Ishikawa (cell line): ENCODE measurements around the gene RPL5.

Experiments used
- CEBPB ChIP-seq: IDR thresholded peaks from 2 replicates; pipeline ENCODE4 v1.6.1; 2012
- CREB1 ChIP-seq: IDR thresholded peaks from 2 replicates; pipeline ENCODE4 v1.6.1; 2012; ENCODE audit warnings: low read depth
- EGR1 ChIP-seq: IDR thresholded peaks from 2 replicates; pipeline ENCODE4 v1.6.1; 2012
- EP300 ChIP-seq: IDR thresholded peaks from 2 replicates; pipeline ENCODE4 v1.6.1; 2012; ENCODE audit warnings: borderline replicate concordance
- FOXM1 ChIP-seq: IDR thresholded peaks from 2 replicates; pipeline ENCODE4 v1.6.1; 2012; ENCODE audit warnings: low read depth, borderline replicate concordance
- MAX ChIP-seq: IDR thresholded peaks from 2 replicates; pipeline ENCODE4 v1.6.1; 2012
- NFIC ChIP-seq: IDR thresholded peaks from 2 replicates; pipeline ENCODE4 v1.6.1; 2012
- RAD21 ChIP-seq: IDR thresholded peaks from 2 replicates; pipeline ENCODE4 v1.6.1; 2012; ENCODE audit warnings: low read depth
- REST ChIP-seq: IDR thresholded peaks from 2 replicates; pipeline ENCODE4 v1.6.1; 2012; ENCODE audit warnings: low read depth, mild to moderate bottlenecking
- TAF1 ChIP-seq: IDR thresholded peaks from 2 replicates; pipeline ENCODE4 v1.6.1; 2012; ENCODE audit warnings: low read depth, mild to moderate bottlenecking
- TCF12 ChIP-seq: IDR thresholded peaks from 2 replicates; pipeline ENCODE4 v1.6.1; 2012; ENCODE audit warnings: low read depth
- TEAD4 ChIP-seq: IDR thresholded peaks from 2 replicates; pipeline ENCODE4 v1.6.1; 2012
- USF1 ChIP-seq: IDR thresholded peaks from 2 replicates; pipeline ENCODE4 v1.6.1; 2012
- YY1 ChIP-seq: IDR thresholded peaks from 2 replicates; pipeline ENCODE4 v1.6.1; 2012; ENCODE audit warnings: low read depth
- ZBTB7A ChIP-seq: IDR thresholded peaks from 2 replicates; pipeline ENCODE4 v1.6.1; 2012; ENCODE audit warnings: low read depth

Gene RPL5

GRCh38 chr1:92862605-92863004, 30.8 kb downstream of the RPL5 start:
- TF ChIP-seq EGR1: no peak
- TF ChIP-seq RAD21: no peak
- no peak for TF ChIP-seq TAF1
- no peak for TF ChIP-seq NFIC
- no peak for TF ChIP-seq TEAD4
- no peak for TF ChIP-seq CEBPB
- TF ChIP-seq YY1: no peak
- TF ChIP-seq FOXM1: no peak
- no peak for TF ChIP-seq TCF12
- no peak for TF ChIP-seq REST
- no peak for TF ChIP-seq MAX
- no peak for TF ChIP-seq ZBTB7A
- TF ChIP-seq EP300: no peak
- TF ChIP-seq USF1: no peak

GRCh38 chr1:92864131-92864530, 32.3 kb downstream of the RPL5 start:
- TF ChIP-seq NFIC: no peak
- no peak for TF ChIP-seq REST
- no peak for TF ChIP-seq EP300
- no peak for TF ChIP-seq ZBTB7A
- no peak for TF ChIP-seq CREB1
- TF ChIP-seq TAF1: no peak
- no peak for TF ChIP-seq FOXM1
- no peak for TF ChIP-seq TEAD4
- TF ChIP-seq CEBPB: no peak
- TF ChIP-seq TCF12: no peak
- TF ChIP-seq RAD21: no peak
- TF ChIP-seq EGR1: no peak
- no peak for TF ChIP-seq MAX

GRCh38 chr1:92870591-92870990, 38.8 kb downstream of the RPL5 start:
- TF ChIP-seq TAF1 (no peak), ZBTB7A (no peak), EGR1 (no peak), CEBPB (no peak), MAX (no peak), TCF12 (no peak), RAD21 (no peak), USF1 (no peak), TEAD4 (no peak), EP300 (no peak), REST (no peak), CREB1 (no peak), FOXM1 (no peak), NFIC (no peak), YY1 (no peak)

GRCh38 chr1:92872719-92873118, 40.9 kb downstream of the RPL5 start:
- TF ChIP-seq USF1 (no peak), ZBTB7A (no peak), FOXM1 (no peak), TCF12 (no peak), EGR1 (no peak), YY1 (no peak), RAD21 (no peak), CEBPB (no peak), TEAD4 (no peak), NFIC (no peak), MAX (no peak), TAF1 (no peak), EP300 (no peak), REST (no peak), CREB1 (no peak)
